NCI-H69 (cell line): ENCODE data around the gene ADAM23.

Experiments
- DNase-seq: peaks from one replicate; lab custom pipeline; 2025; lab: John Stamatoyannopoulos, UW

Gene ADAM23

GRCh38 chr2:206443735-206444527, 599 bp downstream of the ADAM23 start:
- DNase-seq = peak; percentile 64

GRCh38 chr2:206445948-206446347, 2.6 kb downstream of the ADAM23 start:
- DNase-seq = no peak

- DNase-seq = no peak
Measured at GRCh38 chr2:206452242-206452641, 8.9 kb downstream of the ADAM23 start.

GRCh38 chr2:206452750-206453149, 9.4 kb downstream of the ADAM23 start:
- DNase-seq = peak; percentile 9

- DNase-seq = peak; percentile 45
Measured at GRCh38 chr2:206456078-206456754, 12.9 kb downstream of the ADAM23 start.

GRCh38 chr2:206457188-206457634, 13.9 kb downstream of the ADAM23 start:
- no peak for DNase-seq

- DNase-seq = no peak
Measured at GRCh38 chr2:206462240-206462854, 19.0 kb downstream of the ADAM23 start.

GRCh38 chr2:206463685-206464084, 20.4 kb downstream of the ADAM23 start:
- DNase-seq = no peak

GRCh38 chr2:206464597-206464996, 21.3 kb downstream of the ADAM23 start:
- no peak for DNase-seq

GRCh38 chr2:206471524-206472062, 28.3 kb downstream of the ADAM23 start:
- no peak for DNase-seq

- DNase-seq = no peak
Measured at GRCh38 chr2:206472094-206472493, 28.8 kb downstream of the ADAM23 start.

GRCh38 chr2:206474099-206474498, 30.8 kb downstream of the ADAM23 start:
- no peak for DNase-seq

- DNase-seq = peak; percentile 83
Measured at GRCh38 chr2:206477296-206477695, 34.0 kb downstream of the ADAM23 start.

- peak; percentile 37 for DNase-seq
Measured at GRCh38 chr2:206478340-206478739, 35.0 kb downstream of the ADAM23 start.

GRCh38 chr2:206480161-206480560, 36.8 kb downstream of the ADAM23 start:
- DNase-seq = peak; percentile 60

- DNase-seq = no peak
Measured at GRCh38 chr2:206480620-206481019, 37.3 kb downstream of the ADAM23 start.

- no peak for DNase-seq
Measured at GRCh38 chr2:206481056-206481455, 37.7 kb downstream of the ADAM23 start.

GRCh38 chr2:206482123-206482522, 38.8 kb downstream of the ADAM23 start:
- no peak for DNase-seq

- no peak for DNase-seq
Measured at GRCh38 chr2:206482633-206483032, 39.3 kb downstream of the ADAM23 start.

- no peak for DNase-seq
Measured at GRCh38 chr2:206488053-206488452, 44.7 kb downstream of the ADAM23 start.

GRCh38 chr2:206488623-206489022, 45.3 kb downstream of the ADAM23 start:
- DNase-seq = no peak

- DNase-seq = no peak
Measured at GRCh38 chr2:206494061-206494460, 50.7 kb downstream of the ADAM23 start.

- peak; percentile 1 for DNase-seq
Measured at GRCh38 chr2:206502729-206503128, 59.4 kb downstream of the ADAM23 start.
